Peyer's patch (tissue), 4 donors: Measurements from ENCODE around the gene ACOX1.

Experiments
- CTCF ChIP-seq, 6 experiments: fragments of 450-650 bp in 4 of 6; fragments of 200-600 bp in 2 of 6; sonication (generic) in 1 of 6; IDR thresholded peaks; one replicate each; pipeline ENCODE4 v1.5.1; 2017 to 2019; ENCODE audit warnings: antibody characterized with exemption in 6 of 6, mild to moderate bottlenecking in 3 of 6, moderate library complexity in 1 of 6
- POLR2A ChIP-seq, 2 donors: fragments of 450-650 bp; IDR thresholded peaks; one replicate each; pipeline ENCODE4 v1.5.1; 2017; ENCODE audit warnings: antibody characterized with exemption in 2 of 2, mild to moderate bottlenecking in 2 of 2, moderate library complexity in 2 of 2

- no peak for TF ChIP-seq CTCF (IDR thresholded peaks at IDR 0.05)
- no peak for TF ChIP-seq POLR2A (IDR thresholded peaks at IDR 0.05)
Measured at GRCh38 chr17:76018340-76018680, 39.3 kb upstream of the ACOX1 start.
